GM19324 (cell line): ENCODE measurements around the gene LDHD.
"Not testable (repeated sequence)": the region's sequence is repeated elsewhere in the genome, so short reads cannot be mapped to it uniquely, and the experiment has no call there.

Source experiments
- ATAC-seq: cut with Tn5 transposase; IDR thresholded peaks from one replicate; pipeline ENCODE4 v1.9.1; 2021; ENCODE audit warnings: mild to moderate bottlenecking, moderate library complexity; ENCODE audit not compliant: unreplicated experiment, low FRiP score

The LDHD gene

GRCh38 chr16:75116081-75116910 is at the start of gene LDHD:
Gene LDHD (minus strand): TSS chr16:75116780. CDS start chr16:75116720, 60 bp downstream.
- ATAC-seq: peak; percentile 71

GRCh38 chr16:75160386-75160785 is 43.8 kb upstream of the LDHD start:
- ATAC-seq: no peak

- no peak for ATAC-seq
Measured at GRCh38 chr16:75152635-75153034, 36.1 kb upstream of the LDHD start.

GRCh38 chr16:75151798-75152197 is 35.2 kb upstream of the LDHD start:
- ATAC-seq: no peak

DNA sequence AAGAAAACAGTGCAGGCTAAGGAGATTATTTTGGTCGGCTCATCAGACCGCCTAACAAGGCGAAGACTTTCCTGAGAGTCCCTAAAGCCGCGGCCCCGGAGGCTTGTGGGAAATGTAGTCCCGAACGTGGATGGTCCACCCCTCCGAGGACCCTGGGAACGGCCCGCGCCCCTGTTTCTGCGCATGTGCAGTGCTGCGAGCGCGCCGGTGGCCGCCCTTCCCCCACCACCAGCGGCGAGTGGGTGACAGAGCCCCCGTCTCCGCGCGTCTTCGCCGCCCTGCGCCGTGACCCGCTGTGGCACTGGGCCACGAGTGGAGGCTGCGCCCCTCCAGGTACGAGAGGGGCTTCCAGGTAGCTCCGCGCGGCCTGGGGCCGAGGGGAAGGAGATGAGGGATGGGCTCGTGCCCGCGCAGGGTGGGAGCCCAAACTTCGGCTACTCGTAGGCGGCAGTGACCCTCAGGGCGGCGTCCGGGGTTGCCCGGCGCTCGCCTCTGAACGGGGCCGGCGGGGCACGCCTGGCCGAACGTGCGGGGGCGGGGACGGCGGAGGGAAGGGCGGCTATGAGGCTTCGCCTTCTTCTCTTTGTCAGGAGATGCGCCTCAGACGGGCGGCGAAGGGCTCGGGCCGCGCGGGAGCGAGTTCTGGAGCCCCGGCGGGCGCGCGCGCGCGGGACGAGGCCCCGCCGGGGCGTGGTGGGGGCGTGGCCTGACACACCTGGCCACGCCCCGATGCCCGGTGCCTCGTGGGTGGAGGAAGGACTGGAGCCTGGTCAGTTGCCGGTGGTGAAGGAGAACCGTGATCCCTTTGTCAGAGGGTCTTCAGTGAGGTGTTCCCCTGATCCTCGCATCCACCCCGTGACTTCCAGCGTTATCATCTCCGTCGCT is 32.0 kb upstream of the LDHD start, which contains the start of gene ZFP1:
Gene ZFP1, plus strand, starts transcription at position 214 of the 885 bp plus-strand sequence. CDS start 4,428 bp downstream, outside the sequence.
- ATAC-seq: peak; percentile 89

DNA sequence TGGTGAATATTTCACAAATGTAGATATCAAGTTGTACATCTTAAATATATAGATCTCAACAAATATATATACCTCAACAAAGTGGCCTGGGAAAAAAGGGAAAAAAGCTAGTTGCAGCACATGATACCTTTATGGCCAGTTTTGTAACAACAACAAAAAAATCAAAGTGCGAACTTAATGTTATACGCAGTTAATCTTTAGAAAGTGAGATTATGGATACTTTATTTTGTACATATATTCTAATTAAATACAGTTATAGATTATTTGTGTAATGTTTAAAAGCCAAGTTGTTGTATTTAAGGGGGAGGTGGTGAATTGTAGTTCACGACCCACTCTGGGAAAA is 31.4 kb upstream of the LDHD start:
- no peak for ATAC-seq

- ATAC-seq: no peak
Measured at GRCh38 chr16:75143941-75144340, 27.4 kb upstream of the LDHD start.

- ATAC-seq: no peak
Measured at GRCh38 chr16:75139498-75139897, 22.9 kb upstream of the LDHD start.

DNA sequence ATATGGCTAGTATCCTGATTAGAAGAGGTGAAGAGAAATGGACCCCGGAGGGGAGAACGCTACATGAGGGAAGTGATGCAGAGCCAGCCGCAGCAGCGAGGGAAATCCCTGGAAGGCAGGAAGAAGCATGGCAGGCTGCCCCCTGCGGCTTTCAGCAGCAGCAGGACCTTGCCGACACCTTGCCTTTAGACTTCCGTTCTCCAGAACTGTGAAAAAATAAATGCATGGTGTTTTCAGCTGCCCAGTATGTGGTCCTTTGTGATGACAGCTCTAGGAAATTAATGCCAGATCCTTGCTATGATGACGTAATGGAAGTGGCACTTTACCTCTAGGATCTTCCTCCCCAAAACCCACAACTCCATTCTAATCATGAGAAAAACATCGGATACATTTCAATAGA is 22.1 kb upstream of the LDHD start:
- no peak for ATAC-seq

DNA sequence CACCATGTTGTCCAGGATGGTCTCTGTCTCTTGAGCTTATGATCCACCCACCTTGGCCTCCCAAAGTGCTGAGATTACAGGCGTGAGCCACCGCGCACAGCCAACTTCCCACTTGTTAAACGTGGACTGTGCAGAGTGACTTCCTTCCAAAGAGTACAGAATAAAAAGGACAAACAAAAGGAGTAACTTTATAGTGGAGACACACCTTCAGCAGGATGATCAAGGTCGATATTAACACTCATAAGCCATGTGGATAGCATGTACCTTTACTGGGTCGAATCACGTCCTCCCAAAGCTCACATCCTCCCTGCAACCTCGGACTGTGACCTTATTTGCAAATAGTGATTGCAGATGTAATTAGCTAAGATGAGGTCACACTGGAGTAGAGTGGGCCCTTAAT is 21.7 kb upstream of the LDHD start:
- no peak for ATAC-seq

GRCh38 chr16:75131081-75131480 is 14.5 kb upstream of the LDHD start:
- ATAC-seq: no peak

DNA sequence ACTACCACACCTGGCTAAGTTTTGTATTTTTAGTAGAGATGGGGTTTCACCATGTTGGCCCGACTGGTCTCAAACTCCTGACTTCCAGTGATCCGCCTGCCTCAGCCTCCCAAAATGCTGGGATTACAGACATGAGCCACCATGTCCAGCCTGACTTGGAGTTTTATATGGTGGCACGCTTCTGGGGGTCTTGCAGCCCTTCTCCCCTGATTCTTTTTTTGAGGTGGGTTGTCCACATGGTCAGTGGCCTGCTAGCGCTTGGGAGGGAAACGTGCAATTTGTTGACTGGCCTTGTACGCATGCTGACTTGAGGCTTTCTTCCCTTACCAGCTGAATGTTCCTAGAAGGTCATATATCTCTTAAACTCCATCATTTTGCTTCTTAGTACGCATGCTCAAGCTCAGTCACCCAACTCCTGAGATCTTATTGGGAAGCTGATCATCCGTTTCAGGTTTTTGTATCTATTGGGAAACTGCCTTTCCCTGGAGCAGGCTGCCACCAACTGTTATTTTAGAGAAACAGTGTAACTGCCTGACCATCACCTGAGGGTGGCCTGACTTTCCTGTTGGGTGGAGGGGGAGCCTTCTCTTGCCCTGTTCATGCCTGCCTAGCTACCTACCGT is 13.7 kb upstream of the LDHD start:
- no peak for ATAC-seq

- ATAC-seq: not testable (repeated sequence)
Measured at GRCh38 chr16:75129421-75130149, 13.0 kb upstream of the LDHD start.

DNA sequence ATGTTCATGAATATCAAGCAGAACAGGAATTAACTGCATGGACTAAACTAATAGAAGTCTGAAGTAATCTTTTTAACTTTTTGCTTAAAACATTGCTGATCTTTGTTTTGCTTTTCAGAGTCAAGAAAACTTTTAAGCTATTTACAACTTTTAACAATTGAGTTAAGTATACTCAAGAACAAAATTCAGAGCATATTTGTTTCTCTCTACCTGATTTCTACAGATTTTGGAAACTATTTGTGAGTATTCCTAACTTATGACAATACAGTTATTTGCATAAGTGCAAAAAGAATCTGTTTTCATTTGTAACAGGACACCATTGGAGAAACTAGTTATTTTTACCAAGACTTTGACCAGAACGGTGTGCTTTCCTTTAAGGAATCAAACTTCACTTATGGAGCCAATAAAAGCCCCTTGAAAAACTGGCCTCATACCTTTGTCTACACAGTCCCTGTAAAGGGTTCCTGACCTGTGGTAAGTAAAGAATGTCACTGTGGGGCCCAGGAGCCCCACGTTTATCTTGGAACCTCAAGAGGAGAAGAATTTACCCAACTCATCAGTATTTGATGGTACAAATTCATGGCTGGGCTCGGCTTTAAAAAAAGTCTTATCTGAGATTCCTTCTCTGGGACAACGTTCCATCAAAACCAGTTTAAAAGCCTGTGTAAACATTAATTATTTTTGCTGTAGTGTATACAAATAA is 11.3 kb upstream of the LDHD start:
- no peak for ATAC-seq

- no peak for ATAC-seq
Measured at GRCh38 chr16:75122609-75123008, 6.0 kb upstream of the LDHD start.

DNA sequence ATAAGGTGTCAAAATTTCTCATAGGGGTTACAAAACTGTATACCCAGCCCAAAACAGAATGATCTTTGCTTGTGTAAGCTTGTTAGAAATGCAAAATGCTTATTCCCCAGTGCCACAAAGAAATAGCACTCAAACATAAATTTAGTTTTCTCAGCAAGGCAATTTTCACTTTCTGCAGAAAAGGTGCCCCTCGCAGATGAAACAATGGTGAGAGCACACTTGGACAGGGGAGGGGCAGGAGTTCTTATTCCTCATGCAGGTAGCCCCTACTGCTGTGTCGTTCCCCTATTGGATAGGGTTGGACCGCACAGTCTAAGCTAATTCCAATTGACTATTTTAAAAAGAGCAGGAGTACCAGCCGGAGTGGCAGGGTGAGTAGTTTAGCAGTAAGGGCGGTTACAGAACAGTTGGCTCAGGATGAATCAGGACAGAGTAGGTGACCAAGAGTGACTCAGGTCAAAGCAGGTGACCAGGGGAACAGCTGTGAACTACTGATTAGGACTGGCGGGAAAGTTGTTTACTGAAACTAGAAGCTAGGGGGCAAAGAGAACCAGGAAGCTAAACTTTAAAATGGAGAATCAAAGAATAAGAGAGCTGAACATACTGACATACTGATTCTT is 5.5 kb upstream of the LDHD start:
- no peak for ATAC-seq

DNA sequence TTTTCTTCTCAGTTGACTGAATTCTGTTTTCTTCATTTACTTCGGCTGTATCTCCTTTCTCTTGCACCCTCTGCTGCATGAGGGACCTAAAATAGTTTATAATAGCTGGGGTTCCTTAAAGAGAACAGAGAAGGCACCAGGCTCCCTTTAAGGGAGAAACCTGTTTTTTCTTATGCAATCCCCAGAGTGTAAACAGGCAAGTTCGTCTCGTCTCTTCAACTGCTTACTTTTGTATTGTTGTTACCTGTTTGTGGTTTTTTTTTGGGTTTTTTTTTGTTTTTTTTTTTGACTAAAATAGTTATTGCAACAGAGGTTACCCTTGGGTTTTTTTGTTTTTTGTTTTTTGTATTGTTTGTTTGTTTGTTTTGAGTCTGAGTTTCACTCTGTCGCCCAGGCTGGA is 3.7 kb upstream of the LDHD start:
- no peak for ATAC-seq

- no peak for ATAC-seq
Measured at GRCh38 chr16:75118943-75119539, 2.5 kb upstream of the LDHD start.

- no peak for ATAC-seq
Measured at GRCh38 chr16:75116911-75117245, 298 bp upstream of the LDHD start.
